GM19463 (cell line): ENCODE measurements around the gene KCNK3.

ENCODE experiments used
- ATAC-seq: cut with Tn5 transposase; IDR thresholded peaks from one replicate; pipeline ENCODE4 v1.9.1; 2021; ENCODE audit warnings: mild to moderate bottlenecking, moderate library complexity; ENCODE audit not compliant: unreplicated experiment

Gene KCNK3

DNA sequence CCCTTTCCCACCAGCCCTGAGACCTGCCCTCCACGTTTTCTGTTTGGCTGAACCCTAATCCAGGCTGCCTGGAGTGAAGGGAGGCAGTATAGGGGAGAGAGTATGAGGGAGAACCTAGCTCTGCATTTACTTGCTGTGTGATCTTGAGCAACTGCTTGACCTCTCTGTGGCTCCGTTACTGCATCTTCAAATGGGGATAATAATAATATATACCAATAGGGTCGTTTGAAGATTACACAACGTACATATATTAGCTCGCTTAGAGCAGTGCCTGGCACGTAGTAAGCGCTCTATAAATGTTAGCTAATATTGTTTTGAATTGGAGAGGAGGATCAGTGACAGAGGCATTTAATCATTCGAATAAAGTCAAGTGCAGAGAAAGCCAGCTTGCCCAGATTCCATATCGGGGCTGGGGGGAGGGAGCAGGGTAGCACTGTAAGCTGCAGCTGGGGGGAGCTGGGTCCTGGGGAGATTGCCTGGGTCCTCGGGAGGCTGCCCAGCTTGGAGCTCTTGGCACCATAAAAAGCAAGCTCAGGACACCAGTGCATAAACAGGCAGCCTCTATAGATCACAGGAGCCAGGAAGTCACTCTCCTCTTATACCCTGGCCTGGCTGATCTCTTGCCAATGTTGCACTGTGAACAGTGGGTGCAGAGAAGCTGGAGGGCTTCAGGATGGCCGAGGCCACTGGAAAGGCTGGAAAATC, 19.1 kb downstream of the KCNK3 start:
- ATAC-seq = no peak

DNA sequence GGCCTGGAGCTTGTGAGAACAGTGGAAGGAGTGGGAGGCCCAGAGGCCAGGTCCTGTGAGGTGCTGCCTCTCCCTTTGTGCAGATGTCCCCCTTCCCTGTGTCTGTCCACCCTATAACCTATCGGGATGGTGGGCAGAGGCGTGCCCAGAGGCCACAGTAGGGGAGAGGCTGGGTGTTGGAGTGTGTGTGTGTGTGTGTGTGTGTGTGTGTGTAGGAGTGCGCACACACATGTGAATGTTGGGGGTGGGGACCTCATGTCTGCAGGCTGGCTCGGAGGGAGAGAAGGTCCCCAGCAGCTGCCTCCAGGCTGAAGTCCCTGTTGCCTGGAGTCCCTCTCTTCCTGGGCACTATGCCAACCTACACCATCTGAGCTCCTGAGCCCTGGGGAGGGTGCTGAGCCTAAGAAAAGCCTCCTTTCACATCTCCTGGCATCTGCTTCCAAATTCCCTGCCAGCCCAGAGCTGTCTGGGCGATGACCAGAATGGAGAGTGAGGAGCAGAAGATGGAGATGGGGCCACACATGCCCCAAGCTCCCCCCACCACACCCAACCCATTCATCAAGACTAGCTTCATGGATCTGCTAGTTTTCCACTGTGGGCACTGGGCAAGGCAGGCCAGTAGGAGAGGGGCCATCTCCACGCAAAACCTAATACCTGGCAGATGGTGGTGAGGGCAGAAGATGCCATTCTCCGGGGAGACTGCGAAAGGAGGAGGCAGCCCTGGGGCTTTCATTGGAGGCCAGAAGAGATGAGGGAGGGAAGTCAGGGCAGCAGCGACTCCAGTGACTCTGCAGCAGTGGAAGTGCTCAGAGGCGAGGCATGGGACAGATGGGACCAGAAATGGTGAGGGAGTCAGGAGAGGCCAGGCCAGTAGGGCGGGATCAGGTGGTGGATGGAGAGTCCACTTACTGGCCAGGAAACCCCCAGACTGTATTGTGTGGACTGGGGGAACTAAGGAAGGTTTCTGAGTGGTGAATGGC, 20.3 kb downstream of the KCNK3 start:
- no peak for ATAC-seq

DNA sequence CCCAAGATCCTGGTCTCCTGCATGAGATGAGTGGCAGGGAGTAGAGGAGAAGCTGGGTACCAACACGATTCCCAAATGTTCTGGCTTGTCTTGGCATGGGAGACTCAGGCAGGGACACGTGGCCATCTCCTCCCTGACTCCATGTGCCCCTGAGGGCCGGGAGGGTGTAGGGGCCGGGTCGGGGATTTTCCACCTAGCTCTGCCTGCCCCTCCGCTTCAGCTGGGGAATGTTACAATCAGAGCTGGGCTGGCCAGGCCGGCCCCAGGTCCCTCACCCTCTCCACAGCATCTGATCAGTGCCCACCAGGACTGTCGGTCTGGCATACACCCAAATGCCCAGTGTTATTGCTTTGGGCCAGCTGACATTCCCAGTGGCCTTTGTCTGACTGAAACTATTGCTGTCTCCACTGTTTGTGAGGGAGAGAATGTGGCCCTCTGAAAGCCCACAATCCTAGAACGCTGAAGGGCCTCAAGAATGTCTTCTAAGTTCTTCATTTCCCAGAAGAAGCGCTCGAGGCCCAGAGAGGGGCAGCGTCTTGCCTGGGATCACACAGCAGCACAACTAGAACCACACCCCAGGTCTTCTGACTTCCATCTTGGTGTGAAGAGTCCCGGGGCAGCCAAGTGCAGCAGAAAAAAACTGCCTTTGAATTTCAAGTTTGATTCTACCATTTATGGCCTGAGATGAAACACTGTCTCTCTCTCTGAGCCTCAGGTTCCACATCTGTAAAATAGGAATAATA, 23.2 kb downstream of the KCNK3 start:
- ATAC-seq = no peak

DNA sequence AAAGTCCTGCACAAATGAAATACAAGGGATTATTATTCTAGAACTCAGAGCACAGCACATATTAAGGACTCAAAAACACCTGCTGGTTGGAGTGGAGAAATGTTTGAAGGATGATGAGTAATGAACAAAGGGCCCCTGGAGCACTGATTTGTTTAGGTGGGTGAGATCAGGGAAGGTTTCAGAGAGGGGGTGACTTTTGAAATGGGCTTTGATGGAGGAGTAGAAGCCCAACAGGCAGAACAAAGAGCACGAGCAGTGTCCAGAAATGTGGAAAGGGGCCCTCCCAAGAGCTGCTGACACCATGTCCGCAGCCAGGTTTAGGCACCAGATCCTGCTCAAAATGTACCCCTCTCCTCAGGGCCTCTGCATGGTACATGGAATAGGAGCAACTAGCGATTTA, 23.8 kb downstream of the KCNK3 start:
- ATAC-seq = no peak

DNA sequence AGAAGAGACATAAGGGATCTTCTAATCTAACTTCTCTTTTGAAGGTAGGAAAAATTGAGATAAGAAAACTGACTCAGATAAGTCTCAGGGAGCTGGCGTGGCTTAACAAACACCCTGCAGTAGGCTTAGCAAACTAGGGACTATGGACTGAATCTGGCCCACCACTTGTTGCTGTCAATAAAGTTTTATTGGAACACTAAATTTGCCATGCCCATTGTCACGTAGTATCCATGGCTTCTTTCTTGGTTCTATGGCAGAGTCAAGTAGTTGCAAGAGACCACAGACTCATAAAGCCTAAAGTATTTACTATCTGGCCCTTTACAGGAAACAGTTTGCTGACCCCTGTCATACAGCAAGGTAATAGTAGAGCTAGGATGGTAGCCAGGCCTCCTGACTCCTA, 24.2 kb downstream of the KCNK3 start:
- no peak for ATAC-seq

DNA sequence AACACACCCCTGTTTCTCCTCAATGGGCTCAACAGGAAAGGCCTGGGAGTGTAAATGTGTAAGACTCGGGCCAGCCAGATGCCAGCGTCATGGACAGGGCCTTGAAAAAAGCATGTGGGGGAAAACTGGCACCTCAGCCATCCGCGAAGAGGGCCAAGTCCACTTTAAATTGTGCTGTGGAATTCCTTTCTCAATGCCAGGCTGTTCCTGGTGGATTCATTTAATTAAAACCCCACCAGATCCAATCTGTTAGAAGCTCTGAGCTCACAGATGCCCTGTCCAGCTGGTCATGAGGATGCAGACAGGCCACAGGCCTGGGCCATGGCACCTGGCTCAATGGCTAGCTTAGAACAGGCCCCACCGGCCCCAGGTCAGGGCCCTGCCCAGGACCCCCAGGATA, 24.8 kb downstream of the KCNK3 start:
- ATAC-seq = no peak

DNA sequence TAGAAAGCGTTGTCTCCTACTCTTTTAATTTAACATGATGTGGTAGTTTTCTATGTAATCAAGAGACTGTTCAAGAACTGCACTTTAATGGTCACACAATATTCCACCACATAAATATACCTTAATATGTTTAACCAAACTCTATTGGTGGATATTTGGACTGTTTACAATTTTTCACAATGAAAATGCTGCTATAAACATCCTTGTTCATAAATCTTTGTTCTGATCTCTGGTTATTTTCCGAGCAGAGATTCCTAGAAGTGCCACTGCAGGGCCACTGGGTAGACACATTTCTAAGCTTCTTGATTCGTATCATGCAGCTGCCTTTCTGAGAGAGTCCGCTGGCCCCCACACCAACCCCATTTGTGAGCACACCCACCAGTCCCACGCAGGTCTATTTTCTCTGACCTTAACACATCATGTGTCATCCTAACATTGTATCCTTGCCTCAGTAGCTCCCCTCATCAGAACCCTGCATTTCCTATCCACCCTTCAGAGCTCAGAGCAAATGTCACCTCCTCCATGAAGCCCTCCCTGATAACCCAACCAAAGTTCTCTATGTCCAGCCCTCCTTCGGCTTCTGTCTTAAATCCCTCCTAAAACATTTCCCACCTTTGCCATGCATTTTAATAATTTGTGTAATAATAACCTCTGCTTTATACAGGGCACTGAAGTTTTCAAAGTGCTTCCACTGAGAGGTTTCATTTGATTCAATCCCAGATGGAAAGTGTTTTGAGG, 26.6 kb downstream of the KCNK3 start:
- no peak for ATAC-seq

DNA sequence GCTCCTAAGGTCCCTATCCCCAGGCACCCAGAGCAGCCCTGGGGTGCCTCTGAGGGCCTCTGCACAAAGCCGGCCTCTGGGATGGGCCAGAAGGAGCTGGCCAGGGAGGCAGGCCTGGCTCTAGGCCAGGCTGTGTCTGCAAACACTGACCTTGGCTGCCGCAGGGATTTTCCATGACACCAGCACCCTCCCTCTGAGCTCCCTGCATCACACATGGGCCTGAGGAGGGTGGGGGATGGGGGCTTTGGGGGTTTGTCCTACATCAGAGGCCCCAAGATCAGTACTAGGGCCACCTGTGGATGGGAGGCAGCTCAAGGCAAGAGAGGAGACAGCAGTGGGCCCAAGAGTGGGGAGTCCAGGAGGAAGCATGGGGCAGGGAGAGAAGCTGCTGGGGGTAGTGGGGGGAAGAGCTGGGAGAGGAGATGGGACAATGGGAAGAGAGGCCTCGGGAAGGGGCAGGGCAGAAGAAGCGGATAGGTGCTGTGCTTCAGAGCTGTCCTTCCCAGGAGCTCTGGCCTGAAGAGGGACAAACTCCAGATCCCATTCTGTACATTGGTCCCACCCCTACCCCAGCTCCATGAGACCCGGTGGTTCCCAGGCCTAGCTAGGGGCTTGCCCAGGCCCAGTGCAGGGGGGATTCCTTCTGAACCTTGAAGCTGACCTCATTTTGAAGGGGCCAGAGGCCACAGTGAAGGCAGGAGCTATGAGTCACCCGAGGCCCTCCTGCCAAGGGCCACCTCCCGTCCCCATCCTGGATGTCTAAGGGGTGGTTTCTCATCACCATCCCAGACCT, 28.0 kb downstream of the KCNK3 start:
- ATAC-seq = no peak

DNA sequence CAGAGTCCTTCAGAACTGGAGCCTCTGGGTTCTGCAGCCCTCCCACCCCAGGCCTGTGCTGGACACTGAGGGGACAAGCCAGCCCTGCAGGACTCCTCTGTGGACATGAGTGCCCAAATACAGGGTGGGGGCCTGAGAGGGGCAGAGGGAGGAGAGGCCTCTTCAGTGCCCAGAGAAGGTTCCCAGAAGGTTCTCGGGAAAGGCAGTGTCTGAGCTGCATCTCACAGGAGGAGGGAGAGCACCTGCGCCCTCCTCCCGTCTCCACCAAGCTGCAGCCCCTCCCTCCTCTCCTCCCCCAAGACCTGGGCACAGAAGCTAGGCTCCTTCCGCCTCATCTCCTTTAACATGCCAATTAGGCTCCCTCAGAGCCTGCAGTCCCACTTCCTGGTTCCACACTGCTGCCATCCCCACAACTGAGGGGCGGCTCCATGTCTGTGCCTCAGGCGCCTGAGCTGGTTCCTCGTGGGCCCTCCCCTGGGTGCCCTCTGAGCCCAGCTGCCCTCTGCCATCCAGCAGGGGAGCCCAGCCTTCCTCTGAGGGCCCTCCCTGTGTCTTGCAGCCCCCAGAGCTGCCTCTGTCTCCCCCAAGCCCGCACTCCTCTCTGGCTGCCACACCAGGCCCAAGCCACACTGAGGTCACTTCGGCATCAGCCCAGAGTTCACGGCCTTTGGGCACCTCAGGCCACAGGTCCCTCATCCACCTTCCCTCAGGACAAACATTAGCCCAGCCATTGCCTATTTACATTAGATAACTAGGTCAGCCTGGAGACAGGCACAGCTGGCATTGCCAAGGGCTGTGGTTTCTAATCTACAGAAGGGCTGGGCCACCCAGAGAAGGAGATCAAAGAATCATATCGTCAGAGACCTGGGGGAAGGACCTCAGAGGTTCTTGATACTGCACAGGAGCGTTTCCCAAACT, 28.9 kb downstream of the KCNK3 start:
- ATAC-seq = no peak

DNA sequence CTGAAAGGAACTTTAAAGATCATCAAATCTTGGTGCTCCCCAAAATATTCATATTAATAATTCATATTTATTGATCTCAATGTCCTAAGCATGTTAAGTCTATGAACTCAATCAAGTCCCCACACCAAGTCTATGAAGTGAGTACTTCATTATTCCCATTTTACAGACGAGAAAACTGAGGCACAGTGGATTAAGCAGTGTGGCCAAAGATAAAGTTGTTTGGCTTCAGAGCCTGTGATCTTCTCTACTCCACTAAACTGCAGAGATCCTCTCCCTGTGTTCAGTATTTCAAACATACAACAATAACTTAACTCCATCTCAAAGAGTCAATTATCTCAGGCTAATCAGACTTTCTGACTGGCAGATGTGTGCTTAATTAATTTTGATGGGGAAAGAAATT, 29.8 kb downstream of the KCNK3 start:
- ATAC-seq = no peak

DNA sequence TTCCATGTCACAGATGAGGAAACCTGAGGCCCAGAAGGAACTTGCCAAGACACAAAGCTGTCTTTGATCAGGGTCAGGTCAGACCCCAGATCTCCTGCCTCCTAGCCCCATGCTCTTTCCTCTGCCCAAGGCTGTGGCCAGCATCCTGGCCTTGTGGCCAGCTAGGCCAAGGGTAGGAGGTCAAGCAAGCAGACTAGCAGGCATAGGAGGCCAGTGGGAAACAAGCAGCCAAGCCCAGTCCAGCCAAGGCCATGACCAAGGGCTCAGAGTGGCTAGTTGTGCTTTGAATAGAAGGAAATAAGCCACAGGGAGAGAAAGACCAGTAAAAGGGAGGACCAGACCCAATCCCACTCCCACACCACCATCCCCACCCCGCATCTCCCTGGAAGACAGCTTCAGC, 30.4 kb downstream of the KCNK3 start:
- no peak for ATAC-seq

DNA sequence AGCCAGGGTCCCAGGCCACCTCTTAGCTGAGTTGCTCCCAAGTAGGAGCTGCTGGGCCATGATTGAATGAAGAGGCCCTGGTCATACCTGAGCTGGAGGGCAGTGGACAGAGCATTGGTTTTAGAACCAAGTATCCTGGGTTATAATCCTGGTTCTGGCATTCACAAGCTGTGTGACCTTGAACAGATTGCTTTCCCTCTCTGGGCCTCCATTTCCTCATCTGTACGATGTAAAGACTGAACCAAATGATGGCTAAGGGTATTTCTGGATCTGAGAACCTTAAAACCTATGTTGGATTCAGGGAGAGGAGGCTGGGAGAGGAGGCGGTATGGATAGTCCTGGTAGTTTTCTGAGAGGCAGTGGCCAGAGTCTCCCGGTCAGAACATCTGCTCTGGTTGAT, 31.0 kb downstream of the KCNK3 start:
- no peak for ATAC-seq

DNA sequence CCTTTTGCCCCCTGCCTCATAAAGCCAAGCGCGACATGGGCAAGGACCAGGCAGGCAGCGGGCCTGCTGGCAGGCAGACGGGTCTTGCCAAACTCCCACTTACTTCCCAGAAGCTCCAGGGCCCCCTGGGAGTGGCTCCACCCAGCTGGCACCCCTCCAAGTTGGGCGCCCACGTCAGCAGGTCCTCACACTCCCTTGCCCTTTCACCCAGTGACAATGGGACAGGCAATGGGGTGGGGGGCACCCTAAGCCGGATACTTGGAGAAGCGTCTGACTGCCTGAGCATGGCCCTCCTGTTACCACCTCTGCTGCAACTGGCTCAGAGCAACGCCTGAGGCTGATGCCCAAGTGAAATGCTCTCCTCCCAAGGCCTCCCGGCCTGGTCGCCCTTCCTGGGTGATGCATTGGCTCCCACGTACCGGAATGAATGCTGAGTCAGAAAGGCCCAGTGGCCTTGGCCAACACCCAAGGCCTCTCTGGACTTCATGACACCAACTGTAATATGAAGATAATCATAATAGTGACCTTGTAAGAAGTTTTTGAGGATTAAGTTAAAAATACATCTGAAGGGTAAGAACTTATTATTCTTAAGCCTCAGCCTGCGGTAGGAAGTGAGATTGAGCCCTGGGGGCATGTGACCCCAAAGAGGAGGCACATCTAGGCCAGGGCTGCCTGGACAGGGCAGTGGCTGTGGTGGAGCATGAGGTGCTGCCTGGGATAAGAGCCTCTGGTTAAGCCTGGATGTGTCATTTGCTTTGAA, 31.6 kb downstream of the KCNK3 start:
- ATAC-seq = no peak

DNA sequence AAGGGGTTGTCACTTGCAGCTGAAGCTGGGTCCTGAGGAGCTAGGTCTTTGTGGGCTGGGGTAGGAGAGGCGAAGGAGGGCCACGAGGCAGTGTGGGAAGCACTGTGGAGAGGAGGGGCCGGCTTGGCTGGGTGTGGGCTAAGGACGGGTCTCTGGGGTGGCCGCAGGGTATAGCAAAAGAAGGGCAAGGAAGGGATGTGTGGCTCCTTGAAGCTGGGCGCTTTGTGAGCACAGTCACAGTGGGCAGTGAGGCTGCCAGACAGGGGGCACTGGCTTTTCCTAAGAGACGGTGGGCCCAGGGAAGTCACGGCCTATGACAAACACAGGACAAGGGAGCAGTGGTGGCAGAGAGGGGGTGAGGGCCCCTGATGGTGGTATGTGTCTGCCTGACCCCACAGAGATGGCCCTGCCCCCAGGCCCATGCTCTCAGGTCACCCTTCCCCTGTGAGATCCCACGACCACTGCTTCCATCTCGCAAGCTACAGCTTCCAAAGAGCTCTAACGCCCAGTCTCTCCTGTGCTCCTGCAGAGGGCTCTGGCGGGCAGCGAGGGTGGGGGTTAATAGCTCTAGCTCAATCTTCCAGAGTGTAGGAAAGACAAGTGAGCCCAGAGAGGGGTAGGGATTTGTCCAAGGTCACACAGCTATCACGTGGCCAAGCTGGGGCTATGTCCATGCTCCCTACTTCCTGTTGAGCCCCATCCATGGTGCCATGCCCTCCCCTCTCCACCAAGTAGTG, 32.4 kb downstream of the KCNK3 start:
- no peak for ATAC-seq

DNA sequence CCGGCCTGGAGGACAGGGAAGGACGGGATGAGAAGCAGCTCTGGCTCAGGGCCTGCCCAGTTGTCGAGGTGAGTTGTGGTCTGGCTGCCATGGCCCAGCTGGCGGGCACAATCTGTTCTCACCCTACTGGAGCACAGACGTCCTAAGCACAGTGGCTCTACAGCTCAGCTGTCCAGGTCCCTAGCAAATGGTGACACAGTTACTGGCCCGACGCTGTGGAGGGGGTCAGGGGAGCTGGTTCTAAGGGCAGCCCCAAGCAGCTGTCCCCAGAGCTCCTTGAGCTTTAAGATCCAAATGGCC, 32.9 kb downstream of the KCNK3 start:
- no peak for ATAC-seq

DNA sequence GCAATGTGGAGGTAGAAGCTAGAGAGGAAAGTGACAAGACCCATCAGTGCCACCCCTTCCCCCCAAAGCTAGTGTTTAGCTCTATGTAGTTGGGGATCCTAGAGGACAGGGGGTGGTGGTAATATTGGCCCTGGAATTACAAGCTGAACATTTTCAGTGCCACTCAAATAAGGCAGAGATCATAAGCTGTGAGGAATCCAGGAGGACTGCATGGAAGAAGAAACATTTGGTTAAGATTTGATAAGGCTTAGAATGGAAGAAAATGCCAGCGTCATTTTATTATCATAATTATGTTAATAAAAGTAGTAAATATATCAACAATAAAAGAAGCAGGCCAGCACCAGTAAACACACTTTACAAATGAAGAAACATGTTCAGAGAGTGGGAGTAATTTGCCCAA, 33.7 kb downstream of the KCNK3 start:
- no peak for ATAC-seq

DNA sequence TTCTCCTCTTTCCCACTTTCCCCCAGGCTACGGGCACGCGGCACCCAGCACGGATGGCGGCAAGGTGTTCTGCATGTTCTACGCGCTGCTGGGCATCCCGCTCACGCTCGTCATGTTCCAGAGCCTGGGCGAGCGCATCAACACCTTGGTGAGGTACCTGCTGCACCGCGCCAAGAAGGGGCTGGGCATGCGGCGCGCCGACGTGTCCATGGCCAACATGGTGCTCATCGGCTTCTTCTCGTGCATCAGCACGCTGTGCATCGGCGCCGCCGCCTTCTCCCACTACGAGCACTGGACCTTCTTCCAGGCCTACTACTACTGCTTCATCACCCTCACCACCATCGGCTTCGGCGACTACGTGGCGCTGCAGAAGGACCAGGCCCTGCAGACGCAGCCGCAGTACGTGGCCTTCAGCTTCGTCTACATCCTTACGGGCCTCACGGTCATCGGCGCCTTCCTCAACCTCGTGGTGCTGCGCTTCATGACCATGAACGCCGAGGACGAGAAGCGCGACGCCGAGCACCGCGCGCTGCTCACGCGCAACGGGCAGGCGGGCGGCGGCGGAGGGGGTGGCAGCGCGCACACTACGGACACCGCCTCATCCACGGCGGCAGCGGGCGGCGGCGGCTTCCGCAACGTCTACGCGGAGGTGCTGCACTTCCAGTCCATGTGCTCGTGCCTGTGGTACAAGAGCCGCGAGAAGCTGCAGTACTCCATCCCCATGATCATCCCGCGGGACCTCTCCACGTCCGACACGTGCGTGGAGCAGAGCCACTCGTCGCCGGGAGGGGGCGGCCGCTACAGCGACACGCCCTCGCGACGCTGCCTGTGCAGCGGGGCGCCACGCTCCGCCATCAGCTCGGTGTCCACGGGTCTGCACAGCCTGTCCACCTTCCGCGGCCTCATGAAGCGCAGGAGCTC, 35.4 kb downstream of the KCNK3 start:
- ATAC-seq = no peak
